HepG2 (cell line): ENCODE results near the gene BSG. TPM values are rescaled to one million over a fixed set of nuclear protein-coding genes. Genes with fewer than 3 reads are reported as not detected.
A peak's percentile ranks its signal among the peaks of the same experiment; 100 is the strongest.

ENCODE experiments used
- ATAC-seq: fragments of 200-7000 bp; cut with Tn5 transposase; 3 replicates; pipeline ENCODE4 v1.9.1; 2020; ENCODE audit warnings: mild to moderate bottlenecking, moderate library complexity
- BruUV-seq: library from RNA; stranded (reverse); fragments of 400-500 nt; replicated peaks from 2 replicates; lab custom pipeline; 2021; lab: Mats Ljungman, UMichigan
- CTCF ChIA-PET: fragments of 300-600 bp; formaldehyde crosslinking; extraction: SDS; loops from one replicate; lab custom pipeline; 2021; ENCODE audit warnings: low total read pairs, inconsistent platforms, low intra/inter-chr PET ratio; lab: Yijun Ruan, JAX
- POLR2A ChIA-PET: fragments of 350-600 bp; sonication (Branson Sonifier 250); formaldehyde crosslinking; loops from one replicate; lab custom pipeline; 2020; ENCODE audit warnings: antibody characterized with exemption, inconsistent platforms; lab: Yijun Ruan, JAX
- DNase-seq: peaks from one replicate; pipeline ENCODE4 v3.0.0-alpha.2; 2015; ENCODE audit warnings: low spot score
- FAIRE-seq: peaks from 3 replicates; lab custom pipeline; 2011; peaks lifted over from hg19 to GRCh38; lab: Jason Lieb, UNC
- H2AFZ ChIP-seq: one replicate; pipeline ENCODE4 v1.6.1; 2011; ENCODE audit warnings: low read length, inconsistent platforms
- H3K27ac ChIP-seq: fragments of 300-600 bp; 3 replicates; pipeline ENCODE4 v1.8.0; 2011; ENCODE audit warnings: mixed run types, mild to moderate bottlenecking, mixed read lengths, low read length, inconsistent platforms; ENCODE audit not compliant: insufficient read depth; ENCODE audit errors: extremely low read length
- H3K27me3 ChIP-seq, 2 experiments: fragments of 200-600 bp in 1 of 2; 2 replicates in 1 of 2; 3 replicates in 1 of 2; pipeline versions ENCODE4 v1.6.0 to v1.8.0; 2011; ENCODE audit warnings: low read length in 2 of 2, mild to moderate bottlenecking in 2 of 2, moderate library complexity in 2 of 2, inconsistent platforms in 1 of 2; ENCODE audit not compliant: insufficient read depth in 2 of 2, control insufficient read depth in 1 of 2
- H3K36me3 ChIP-seq, 2 experiments: fragments of 200-600 bp in 1 of 2; replicated peaks in 1 of 2; 2 replicates in 1 of 2; 3 replicates in 1 of 2; pipeline versions ENCODE4 v1.5.1 to v1.8.0; 2011; ENCODE audit warnings: low read length in 2 of 2, inconsistent platforms in 1 of 2; ENCODE audit not compliant: insufficient read depth in 2 of 2, control insufficient read depth in 1 of 2
- H3K4me1 ChIP-seq: 2 replicates; pipeline ENCODE4 v1.5.1; 2012; ENCODE audit warnings: low read length, inconsistent platforms; ENCODE audit not compliant: insufficient read depth
- H3K4me2 ChIP-seq: 2 replicates; pipeline ENCODE4 v1.6.0; 2011; ENCODE audit warnings: low read depth, low read length, inconsistent platforms
- H3K4me3 ChIP-seq, 3 experiments: fragments of 200-600 bp in 1 of 3; sonication (generic), shearing (Covaris generic) in 1 of 3; replicated peaks in 1 of 3; 2 replicates each; pipeline ENCODE4 v1.5.1; 2011 to 2016; ENCODE audit warnings: low read length in 3 of 3, inconsistent platforms in 2 of 3, low read depth in 2 of 3, mild to moderate bottlenecking in 2 of 3, control low read depth in 1 of 3, mixed read lengths in 1 of 3; ENCODE audit not compliant: insufficient read depth in 1 of 3
- H3K79me2 ChIP-seq: one replicate; pipeline ENCODE4 v1.6.1; 2011; ENCODE audit warnings: low read length, inconsistent platforms; ENCODE audit not compliant: insufficient read depth
- H3K9ac ChIP-seq: 2 replicates; pipeline ENCODE4 v1.6.0; 2011; ENCODE audit warnings: mild to moderate bottlenecking, low read depth, low read length, inconsistent platforms; ENCODE audit not compliant: insufficient read depth
- H3K9me3 ChIP-seq: 2 replicates; pipeline ENCODE4 v1.5.1; 2012; ENCODE audit warnings: mild to moderate bottlenecking, low read length
- H4K20me1 ChIP-seq: 2 replicates; pipeline ENCODE4 v1.6.0; 2011; ENCODE audit warnings: inconsistent platforms, mild to moderate bottlenecking, low read length, moderate library complexity; ENCODE audit not compliant: insufficient read depth
- BORCS8-MEF2B ChIP-seq: sonication (generic); formaldehyde crosslinking; IDR thresholded peaks from 2 replicates; pipeline ENCODE4 v1.8.0; 2022; ENCODE audit warnings: mild to moderate bottlenecking, missing genetic modification reagents
- CBX2 ChIP-seq, 2 experiments: fragments of 200-600 bp in 1 of 2; sonication (generic); formaldehyde crosslinking in 1 of 2; IDR thresholded peaks; 2 replicates each; pipeline versions ENCODE4 v1.7.0 to v1.8.1; 2018 to 2022; ENCODE audit warnings: low read depth in 2 of 2, low read length in 1 of 2, mild to moderate bottlenecking in 1 of 2, missing genetic modification reagents in 1 of 2
- GTF2F1 ChIP-seq: fragments of 150-350 bp; IDR thresholded peaks from 2 replicates; pipeline ENCODE4 v1.6.1; 2014; ENCODE audit warnings: low read length
- HOXA9 ChIP-seq: sonication (generic); formaldehyde crosslinking; IDR thresholded peaks from 2 replicates; pipeline ENCODE4 v1.8.1; 2022; ENCODE audit warnings: missing genetic modification reagents, mild to moderate bottlenecking, moderate library complexity, borderline replicate concordance
- MLLT10 ChIP-seq: sonication (generic); formaldehyde crosslinking; IDR thresholded peaks from 2 replicates; pipeline ENCODE4 v1.4.0; 2020; ENCODE audit warnings: missing genetic modification reagents
- NBN ChIP-seq: fragments of 450-650 bp; conservative IDR thresholded peaks from 2 replicates; pipeline ENCODE4 v1.6.1; 2017
- ONECUT2 ChIP-seq: sonication (generic); formaldehyde crosslinking; IDR thresholded peaks from 2 replicates; pipeline ENCODE4 v1.4.0; 2020; ENCODE audit warnings: missing genetic modification reagents
- PRMT3 ChIP-seq: sonication (generic); formaldehyde crosslinking; IDR thresholded peaks from 2 replicates; pipeline ENCODE4 v1.8.1; 2022; ENCODE audit warnings: low read depth, mild to moderate bottlenecking, moderate library complexity, missing genetic modification reagents, borderline replicate concordance
- RCOR2 ChIP-seq: IDR thresholded peaks from 2 replicates; pipeline ENCODE4 v1.6.1; 2016; ENCODE audit warnings: missing biosample characterization, missing genetic modification reagents
- YY1 ChIP-seq: IDR thresholded peaks from 2 replicates; pipeline ENCODE4 v1.6.1; 2011; ENCODE audit warnings: low read length, low read depth, moderate library complexity, mild to moderate bottlenecking; ENCODE audit not compliant: insufficient read depth, insufficient replicate concordance
- ZMAT3 ChIP-seq: sonication (generic); formaldehyde crosslinking; conservative IDR thresholded peaks from 2 replicates; pipeline ENCODE4 v1.7.0; 2021; ENCODE audit warnings: missing genetic modification reagents
- ZNF780A ChIP-seq: sonication (generic); formaldehyde crosslinking; IDR thresholded peaks from 2 replicates; pipeline ENCODE4 v1.8.0; 2022; ENCODE audit warnings: mild to moderate bottlenecking, missing genetic modification reagents, moderate library complexity
- WGBS: methylation state at CpG from one replicate; pipeline ENCODE4 v1.1.6; 2017; ENCODE audit warnings: low lambda C conversion rate; 5-methylcytosine and 5-hydroxymethylcytosine counted together
- in situ Hi-C: cut with HindIII; loops from 2 replicates; pipeline ENCODE4 v1.10.0; 2017; ENCODE audit warnings: low pct_unique_long_range_greater_than_20kb; ENCODE audit not compliant: extremely low pct_ligation_motif_present
- intact Hi-C: fragments of 100-400 bp; cut with micrococcal nuclease; formaldehyde crosslinking; loops from one replicate; pipeline ENCODE4 v1.10.0; 2022; ENCODE audit not compliant: unreplicated experiment
- polyA plus RNA-seq, 8 experiments: library from polyadenylated mRNA; depleted of rRNA in 3 of 8; stranded (reverse) in 7 of 8; unstranded in 1 of 8; fragments of >200 nt; fragmentation: Illumina TruSeq in 4 of 8; extraction: Trizol in 4 of 8; gene quantifications; 2 replicates each; pipeline versions ENCODE4 v1.2.1 to v1.2.3, GENCODE V29; 2011 to 2016; ENCODE audit warnings: low read depth in 4 of 8, missing spikeins in 1 of 8, mixed read lengths in 1 of 8; ENCODE audit not compliant: insufficient read depth in 1 of 8
- total RNA-seq, 5 experiments: library from RNA; depleted of rRNA; stranded (reverse); fragments of >200 nt; fragmentation: Illumina TruSeq; extraction: Trizol; gene quantifications; 2 replicates each; pipeline ENCODE4 v1.2.3, GENCODE V29; 2016; ENCODE audit warnings: low read depth in 1 of 5
- TF ChIP-seq, protein P1 (sequence below): sonication (generic); formaldehyde crosslinking; IDR thresholded peaks from 2 replicates; pipeline ENCODE4 v1.8.0; 2022; ENCODE audit warnings: mild to moderate bottlenecking, missing genetic modification reagents
- TF ChIP-seq, protein P2 (sequence below): sonication (generic); formaldehyde crosslinking; IDR thresholded peaks from 2 replicates; pipeline ENCODE4 v1.5.1; 2020; ENCODE audit warnings: missing genetic modification reagents, mild to moderate bottlenecking, borderline replicate concordance

Gene BSG
- total and polyA plus RNA-seq, 2 of the 13 experiments (the other 11 are each of a cell fraction or from before 2014, with no cell fraction given) = 309 to 754 TPM

- POLR2A ChIA-PET = no interaction called here
- 88% methylated on average over 23 of the region's 31 CpGs for WGBS
- no peak for DNase-seq
- CTCF ChIA-PET = no interaction called here
- no peak for ATAC-seq
- in situ Hi-C loops (loop anchor here (10.0 kb wide), 1 partner anchor 152 kb away; no protein-coding TSS in a partner anchor), intact Hi-C loops (loop anchor here (10.0 kb wide), 1 partner anchor 82 kb away; the partner anchor contains the start of gene RNF126)
- no peak for FAIRE-seq
- no peak overlapping the region for H3K27ac ChIP-seq
- H3K79me2 ChIP-seq = peaks cover 22% of the 10 kb centered on the region
- H4K20me1 ChIP-seq = peaks cover 60% of the 10 kb centered on the region
- H3K9ac ChIP-seq = no peak overlapping the region
- no peak overlapping the region for H2AFZ ChIP-seq
- H3K9me3 ChIP-seq = no peaks in the 10 kb centered on the region
- peaks cover 1 to 4% of the 10 kb centered on the region in 2 experiments; a peak in 3 of 5 replicates for H3K27me3 ChIP-seq
- H3K36me3 ChIP-seq = peaks cover 26 to 34% of the 10 kb centered on the region in 2 experiments; a peak in 4 of 5 replicates
- no peak overlapping the region for H3K4me3 ChIP-seq
- BruUV-seq = TSS peak; percentile 97
- H3K4me2 ChIP-seq = no peak overlapping the region
- TF ChIP-seq PRMT3 = no peak
- no peak for TF ChIP-seq ZNF780A (CRISPR knock-in tag)
- no peak for TF ChIP-seq ONECUT2 (CRISPR knock-in tag)
- no peak for TF ChIP-seq CBX2 (IDR thresholded peaks at IDR 0.05; ENCODE audit: low read depth, low read length)
- TF ChIP-seq CBX2 (CRISPR knock-in tag; IDR thresholded peaks at IDR 0.05; ENCODE audit: low read depth) = no peak
- TF ChIP-seq, protein P1, sequence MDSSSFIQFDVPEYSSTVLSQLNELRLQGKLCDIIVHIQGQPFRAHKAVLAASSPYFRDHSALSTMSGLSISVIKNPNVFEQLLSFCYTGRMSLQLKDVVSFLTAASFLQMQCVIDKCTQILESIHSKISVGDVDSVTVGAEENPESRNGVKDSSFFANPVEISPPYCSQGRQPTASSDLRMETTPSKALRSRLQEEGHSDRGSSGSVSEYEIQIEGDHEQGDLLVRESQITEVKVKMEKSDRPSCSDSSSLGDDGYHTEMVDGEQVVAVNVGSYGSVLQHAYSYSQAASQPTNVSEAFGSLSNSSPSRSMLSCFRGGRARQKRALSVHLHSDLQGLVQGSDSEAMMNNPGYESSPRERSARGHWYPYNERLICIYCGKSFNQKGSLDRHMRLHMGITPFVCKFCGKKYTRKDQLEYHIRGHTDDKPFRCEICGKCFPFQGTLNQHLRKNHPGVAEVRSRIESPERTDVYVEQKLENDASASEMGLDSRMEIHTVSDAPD = no peak
- TF ChIP-seq MLLT10 (CRISPR knock-in tag) = no peak
- no peak for TF ChIP-seq YY1
- TF ChIP-seq, protein P2, sequence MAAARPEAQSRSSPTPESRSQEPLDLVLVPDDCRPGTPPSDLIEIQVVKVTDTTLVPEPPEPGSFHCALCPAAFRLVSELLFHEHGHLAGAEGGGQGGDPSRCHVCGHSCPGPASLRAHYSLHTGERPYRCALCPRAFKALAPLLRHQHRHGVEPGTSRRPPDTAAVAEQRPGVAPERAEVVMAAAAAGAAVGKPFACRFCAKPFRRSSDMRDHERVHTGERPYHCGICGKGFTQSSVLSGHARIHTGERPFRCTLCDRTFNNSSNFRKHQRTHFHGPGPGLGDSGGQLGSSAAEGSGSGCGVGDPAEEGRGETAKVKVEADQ = no peak
- TF ChIP-seq HOXA9 = no peak
- no peak for TF ChIP-seq NBN
- TF ChIP-seq GTF2F1 = no peak
- no peak for TF ChIP-seq ZMAT3 (CRISPR knock-in tag)
- TF ChIP-seq RCOR2 = no peak
- no peak for TF ChIP-seq BORCS8-MEF2B
- peaks cover 17% of the 10 kb centered on the region for H3K4me1 ChIP-seq
Observed at GRCh38 chr19:582497-583197, 10.3 kb downstream of the BSG start.
